Measurements from ENCODE around the gene PRKD1. TPM values are rescaled to one million over a fixed set of nuclear protein-coding genes. Genes with fewer than 3 reads are reported as not detected.

Gene PRKD1
- total RNA-seq, 1 experiment from 2014 or later = 2.7 TPM

DNA sequence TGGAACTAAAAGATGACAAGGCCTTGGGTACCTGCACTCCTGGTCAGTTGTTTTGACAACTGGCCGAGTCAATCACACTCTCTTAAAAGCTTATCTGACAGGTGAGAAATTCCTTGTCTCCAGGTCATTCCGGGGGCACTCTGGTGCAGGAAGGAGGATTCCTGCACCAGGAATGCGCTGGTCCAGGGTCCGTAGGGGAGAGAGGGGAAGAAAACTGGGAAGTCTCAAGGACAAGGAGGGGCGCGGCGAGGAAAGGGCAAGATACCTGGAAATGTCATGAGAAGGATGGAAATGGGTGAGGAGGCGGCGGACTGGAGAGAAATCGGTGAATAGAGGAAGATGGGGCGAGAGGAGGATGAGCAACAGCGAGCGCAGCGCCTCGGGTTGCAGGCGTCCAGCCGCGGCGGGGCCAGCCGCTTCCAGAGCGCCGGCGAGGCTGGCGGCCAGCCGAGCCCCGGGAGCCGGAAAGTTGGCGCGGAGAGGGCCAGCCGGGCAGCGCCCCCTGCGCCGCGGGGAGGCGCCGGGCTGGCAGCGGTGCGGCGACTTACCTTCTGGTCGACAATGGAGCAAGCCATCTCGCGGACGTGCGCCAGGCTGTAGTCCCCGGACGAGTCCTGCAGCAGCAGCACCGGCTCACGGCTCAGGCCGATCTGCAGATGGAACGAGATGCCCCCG lies 809 bp downstream of the PRKD1 start:
- Histone ChIP-seq H2BK5ac (ENCODE audit: insufficient read length, low read length) (no peak overlapping the region), H3T11ph (ENCODE audit: low read length) (no peak overlapping the region), H3K4me1 (ENCODE audit: insufficient read depth, low read length) (peaks cover 4% of the 10 kb centered on the region; the same call in 1 of the 2 replicates), H2BK120ac (ENCODE audit: low read depth, low read length, poor library complexity, severe bottlenecking) (no peak overlapping the region), H3K14ac (ENCODE audit: insufficient read depth, low read length) (no peak overlapping the region), H2AFZ (ENCODE audit: low read length) (no peak overlapping the region), H3K18ac (ENCODE audit: insufficient read length, low read depth, low read length) (no peak overlapping the region), H3K27ac (ENCODE audit: insufficient read length, low read depth, low read length) (no peak overlapping the region), H3K23me2 (ENCODE audit: insufficient read length, low read depth, low read length, poor library complexity, severe bottlenecking) (peaks cover 15% of the 10 kb centered on the region), H4K5ac (ENCODE audit: insufficient read length, low read depth, low read length) (no peak overlapping the region), H4K8ac (replicated peaks; ENCODE audit: insufficient read length, low read depth, low read length) (no peak overlapping the region), H2BK15ac (ENCODE audit: low read depth, low read length) (no peak overlapping the region), H3K27me3 (ENCODE audit: insufficient read depth, low read length) (peaks cover 2% of the 10 kb centered on the region; the same call in 1 of the 2 replicates), H3K9ac (ENCODE audit: extremely low read depth, insufficient read length, low read length) (no peak overlapping the region), H3K4me2 (ENCODE audit: insufficient read depth, insufficient read length, low read length) (peak overlapping the region; percentile 66), H4K20me1 (ENCODE audit: control insufficient read depth, insufficient read depth, insufficient read length) (no peaks in the 10 kb centered on the region), H2BK12ac (ENCODE audit: insufficient read length, low read depth, low read length) (no peak overlapping the region), H2AK5ac (ENCODE audit: insufficient read length, low read length) (no peak overlapping the region), H3K9me3 (ENCODE audit: control insufficient read depth, low read depth, low read length) (no peaks in the 10 kb centered on the region), H3K79me1 (ENCODE audit: insufficient read depth, low read depth, low read length, poor library complexity, severe bottlenecking) (no peaks in the 10 kb centered on the region), H3K79me2 (ENCODE audit: insufficient read depth, low read length) (no peaks in the 10 kb centered on the region), H3K23ac (ENCODE audit: insufficient read length, low read depth, low read length) (no peak overlapping the region), H4K91ac (ENCODE audit: insufficient read length, low read depth, low read length) (no peak overlapping the region), H3K56ac (ENCODE audit: insufficient read length, low read depth, low read length) (no peak overlapping the region), H2BK20ac (ENCODE audit: low read depth, low read length, poor library complexity, severe bottlenecking) (no peak overlapping the region), H3K4ac (ENCODE audit: low read depth, low read length) (no peak overlapping the region)
- no CpG with 5 or more reads among the region's 51 CpGs for WGBS (ENCODE audit: extremely low coverage, insufficient read length, low lambda C conversion rate)
- H3K27ac Mint-ChIP-seq = peak overlapping the region in 1 of 3 experiments; percentile 31; a peak in 1 of 7 replicates
- no peaks in the 10 kb centered on the region for H3K36me3 Mint-ChIP-seq (ENCODE audit: insufficient read depth in 1 of 3, low read depth in 3 of 3)
- H3K27me3 Mint-ChIP-seq (ENCODE audit: low read depth) = peaks cover 64% of the 10 kb centered on the region
- peak overlapping the region; percentile 84 to 93 for H3K4me3 Mint-ChIP-seq
- peaks cover 21 to 27% of the 10 kb centered on the region in 2 experiments for H3K4me1 Mint-ChIP-seq
- H3K9me3 Mint-ChIP-seq = no peaks in the 10 kb centered on the region
- DNase-seq = no peak
- TF ChIP-seq, protein P1, sequence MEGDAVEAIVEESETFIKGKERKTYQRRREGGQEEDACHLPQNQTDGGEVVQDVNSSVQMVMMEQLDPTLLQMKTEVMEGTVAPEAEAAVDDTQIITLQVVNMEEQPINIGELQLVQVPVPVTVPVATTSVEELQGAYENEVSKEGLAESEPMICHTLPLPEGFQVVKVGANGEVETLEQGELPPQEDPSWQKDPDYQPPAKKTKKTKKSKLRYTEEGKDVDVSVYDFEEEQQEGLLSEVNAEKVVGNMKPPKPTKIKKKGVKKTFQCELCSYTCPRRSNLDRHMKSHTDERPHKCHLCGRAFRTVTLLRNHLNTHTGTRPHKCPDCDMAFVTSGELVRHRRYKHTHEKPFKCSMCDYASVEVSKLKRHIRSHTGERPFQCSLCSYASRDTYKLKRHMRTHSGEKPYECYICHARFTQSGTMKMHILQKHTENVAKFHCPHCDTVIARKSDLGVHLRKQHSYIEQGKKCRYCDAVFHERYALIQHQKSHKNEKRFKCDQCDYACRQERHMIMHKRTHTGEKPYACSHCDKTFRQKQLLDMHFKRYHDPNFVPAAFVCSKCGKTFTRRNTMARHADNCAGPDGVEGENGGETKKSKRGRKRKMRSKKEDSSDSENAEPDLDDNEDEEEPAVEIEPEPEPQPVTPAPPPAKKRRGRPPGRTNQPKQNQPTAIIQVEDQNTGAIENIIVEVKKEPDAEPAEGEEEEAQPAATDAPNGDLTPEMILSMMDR (conservative IDR thresholded peaks at IDR 0.05) = no peak
